ENCODE data around the gene ZNF138. TPM values are rescaled to one million over a fixed set of nuclear protein-coding genes. Genes with fewer than 3 reads are reported as not detected.
A peak's percentile ranks its signal among the peaks of the same experiment; 100 is the strongest.

ZNF138 gene
- total RNA-seq, 1 experiment from 2014 or later = 25.6 TPM

GRCh38 chr7:64873155-64873500 lies 78.9 kb downstream of the ZNF138 start:
- Histone ChIP-seq H3K4me2 (ENCODE audit: insufficient read depth, insufficient read length, low read length) (no peak overlapping the region), H3K18ac (ENCODE audit: insufficient read length, low read depth, low read length) (no peak overlapping the region), H3T11ph (ENCODE audit: low read length) (no peak overlapping the region), H2BK20ac (ENCODE audit: low read depth, low read length, poor library complexity, severe bottlenecking) (no peak overlapping the region), H4K91ac (ENCODE audit: insufficient read length, low read depth, low read length) (no peak overlapping the region), H3K4ac (ENCODE audit: low read depth, low read length) (no peak overlapping the region), H4K20me1 (ENCODE audit: control insufficient read depth, insufficient read depth, insufficient read length) (no peaks in the 10 kb centered on the region), H2BK15ac (ENCODE audit: low read depth, low read length) (no peak overlapping the region), H3K23ac (ENCODE audit: insufficient read length, low read depth, low read length) (no peak overlapping the region), H2BK120ac (ENCODE audit: low read depth, low read length, poor library complexity, severe bottlenecking) (no peak overlapping the region), H3K79me1 (ENCODE audit: insufficient read depth, low read depth, low read length, poor library complexity, severe bottlenecking) (no peaks in the 10 kb centered on the region), H3K23me2 (ENCODE audit: insufficient read length, low read depth, low read length, poor library complexity, severe bottlenecking) (no peaks in the 10 kb centered on the region), H2BK5ac (ENCODE audit: insufficient read length, low read length) (no peak overlapping the region), H3K79me2 (ENCODE audit: insufficient read depth, low read length) (no peaks in the 10 kb centered on the region), H3K9me3 (ENCODE audit: control insufficient read depth, low read depth, low read length) (no peaks in the 10 kb centered on the region), H3K14ac (ENCODE audit: insufficient read depth, low read length) (no peak overlapping the region), H3K9ac (ENCODE audit: extremely low read depth, insufficient read length, low read length) (no peak overlapping the region), H2AK5ac (ENCODE audit: insufficient read length, low read length) (no peak overlapping the region), H3K27me3 (ENCODE audit: insufficient read depth, low read length) (no peaks in the 10 kb centered on the region; the same call in 1 of the 2 replicates), H3K56ac (ENCODE audit: insufficient read length, low read depth, low read length) (no peak overlapping the region), H4K8ac (replicated peaks; ENCODE audit: insufficient read length, low read depth, low read length) (no peak overlapping the region), H4K5ac (ENCODE audit: insufficient read length, low read depth, low read length) (no peak overlapping the region), H3K4me1 (ENCODE audit: insufficient read depth, low read length) (no peaks in the 10 kb centered on the region), H2AFZ (ENCODE audit: low read length) (no peak overlapping the region), H2BK12ac (ENCODE audit: insufficient read length, low read depth, low read length) (no peak overlapping the region), H3K27ac (ENCODE audit: insufficient read length, low read depth, low read length) (no peak overlapping the region)
- H3K36me3 Mint-ChIP-seq (ENCODE audit: insufficient read depth in 1 of 3, low read depth in 3 of 3) = peaks cover 4 to 10% (median 6%) of the 10 kb centered on the region in 3 experiments; a peak in 5 of 7 replicates
- H3K27me3 Mint-ChIP-seq (ENCODE audit: low read depth) = peaks cover 55% of the 10 kb centered on the region
- no CpG with 5 or more reads among the region's 10 CpGs for WGBS (ENCODE audit: extremely low coverage, insufficient read length, low lambda C conversion rate)
- DNase-seq = peak; percentile 2
- H3K9me3 Mint-ChIP-seq = peaks cover 81 to 90% of the 10 kb centered on the region in 2 experiments
- no peak overlapping the region for H3K4me3 Mint-ChIP-seq
- no peak overlapping the region for H3K27ac Mint-ChIP-seq
- 0 out of 4 replicates have a peak, but pooled peaks cover 0 to 3% of the 10 kb centered on the region in 2 experiments for H3K4me1 Mint-ChIP-seq
- no peak for TF ChIP-seq CTCF (conservative IDR thresholded peaks at IDR 0.05)

All from H9 (cell line).